HUES6 (cell line): ENCODE results near the gene TMEM269.
"Not testable (repeated sequence)": the region's sequence is repeated elsewhere in the genome, so short reads cannot be mapped to it uniquely, and the experiment has no call there.

ENCODE experiments used
- H3K27ac ChIP-seq: 2 replicates; pipeline ENCODE4 v1.7.0; 2013; ENCODE audit warnings: low read depth, mild to moderate bottlenecking, low read length, inconsistent platforms
- H3K27me3 ChIP-seq: 2 replicates; pipeline ENCODE4 v1.6.1; 2013; ENCODE audit warnings: low read length; ENCODE audit not compliant: control insufficient read depth, insufficient read depth
- H3K36me3 ChIP-seq: 2 replicates; pipeline ENCODE4 v1.6.1; 2013; ENCODE audit warnings: low read length; ENCODE audit not compliant: control insufficient read depth, insufficient read depth
- H3K4me1 ChIP-seq: 2 replicates; pipeline ENCODE4 v1.6.1; 2013; ENCODE audit warnings: low read length; ENCODE audit not compliant: control insufficient read depth, insufficient read depth
- H3K4me3 ChIP-seq: 2 replicates; pipeline ENCODE4 v1.5.1; 2013; ENCODE audit warnings: low read depth, low read length
- H3K9ac ChIP-seq: one replicate; pipeline ENCODE4 v1.6.1; 2013; ENCODE audit warnings: mild to moderate bottlenecking, low read length
- H3K9me3 ChIP-seq: 2 replicates; pipeline ENCODE4 v1.6.1; 2013; ENCODE audit warnings: low read depth, low read length; ENCODE audit not compliant: control insufficient read depth, insufficient read depth

Gene TMEM269

GRCh38 chr1:42748461-42749410 lies 36.1 kb upstream of the TMEM269 start:
- no peak overlapping the region for H3K9ac ChIP-seq
- no peaks in the 10 kb centered on the region for H3K4me1 ChIP-seq
- no peak overlapping the region for H3K4me3 ChIP-seq
- H3K9me3 ChIP-seq = peaks cover 10% of the 10 kb centered on the region; the same call in 1 of the 2 replicates
- H3K36me3 ChIP-seq = peaks cover 70% of the 10 kb centered on the region
- no peaks in the 10 kb centered on the region for H3K27me3 ChIP-seq
- H3K27ac ChIP-seq = no peak overlapping the region

GRCh38 chr1:42750041-42750440 lies 34.8 kb upstream of the TMEM269 start:
- Histone ChIP-seq H3K27ac (no peak overlapping the region), H3K9me3 (peaks cover 10% of the 10 kb centered on the region; the same call in 1 of the 2 replicates), H3K27me3 (no peaks in the 10 kb centered on the region), H3K4me1 (no peaks in the 10 kb centered on the region), H3K36me3 (peaks cover 83% of the 10 kb centered on the region), H3K9ac (no peak overlapping the region), H3K4me3 (no peak overlapping the region)

- H3K4me3 ChIP-seq, H3K4me1 ChIP-seq, H3K9me3 ChIP-seq, H3K27ac ChIP-seq, H3K27me3 ChIP-seq, H3K9ac ChIP-seq: not testable (repeated sequence)
- H3K36me3 ChIP-seq = peaks cover 86% of the 10 kb centered on the region
Observed at GRCh38 chr1:42751511-42752070, 33.2 kb upstream of the TMEM269 start.

DNA sequence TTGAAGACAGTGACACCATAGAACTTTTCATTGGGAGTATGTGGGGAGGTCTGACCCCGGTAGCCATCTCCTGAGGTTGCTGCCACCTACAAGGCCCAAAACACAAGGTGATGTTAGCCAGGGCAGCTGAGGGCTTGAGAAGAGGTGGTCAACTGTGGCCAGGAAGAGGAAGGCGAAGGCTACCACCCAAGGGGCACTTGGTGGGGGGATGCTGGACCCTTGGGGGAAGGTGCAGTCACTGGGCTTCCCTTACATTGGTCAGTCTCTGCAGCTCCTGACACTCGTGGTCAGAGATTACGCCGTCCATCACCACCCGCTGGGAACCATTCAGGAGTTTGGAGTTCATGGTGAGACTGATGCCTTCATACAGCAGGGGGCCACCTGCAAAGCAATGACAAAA lies 32.5 kb upstream of the TMEM269 start:
- no peak overlapping the region for H3K4me3 ChIP-seq
- H3K9me3 ChIP-seq = peaks cover 10% of the 10 kb centered on the region; the same call in 1 of the 2 replicates
- H3K4me1 ChIP-seq = no peaks in the 10 kb centered on the region
- no peak overlapping the region for H3K9ac ChIP-seq
- no peak overlapping the region for H3K27ac ChIP-seq
- peaks cover 85% of the 10 kb centered on the region for H3K36me3 ChIP-seq
- no peaks in the 10 kb centered on the region for H3K27me3 ChIP-seq

GRCh38 chr1:42753070-42753469 lies 31.7 kb upstream of the TMEM269 start:
- Histone ChIP-seq H3K27me3 (no peaks in the 10 kb centered on the region), H3K9ac (no peak overlapping the region), H3K4me3 (no peak overlapping the region), H3K4me1 (no peaks in the 10 kb centered on the region), H3K36me3 (peaks cover 85% of the 10 kb centered on the region), H3K9me3 (peaks cover 10% of the 10 kb centered on the region; the same call in 1 of the 2 replicates), H3K27ac (no peak overlapping the region)

DNA sequence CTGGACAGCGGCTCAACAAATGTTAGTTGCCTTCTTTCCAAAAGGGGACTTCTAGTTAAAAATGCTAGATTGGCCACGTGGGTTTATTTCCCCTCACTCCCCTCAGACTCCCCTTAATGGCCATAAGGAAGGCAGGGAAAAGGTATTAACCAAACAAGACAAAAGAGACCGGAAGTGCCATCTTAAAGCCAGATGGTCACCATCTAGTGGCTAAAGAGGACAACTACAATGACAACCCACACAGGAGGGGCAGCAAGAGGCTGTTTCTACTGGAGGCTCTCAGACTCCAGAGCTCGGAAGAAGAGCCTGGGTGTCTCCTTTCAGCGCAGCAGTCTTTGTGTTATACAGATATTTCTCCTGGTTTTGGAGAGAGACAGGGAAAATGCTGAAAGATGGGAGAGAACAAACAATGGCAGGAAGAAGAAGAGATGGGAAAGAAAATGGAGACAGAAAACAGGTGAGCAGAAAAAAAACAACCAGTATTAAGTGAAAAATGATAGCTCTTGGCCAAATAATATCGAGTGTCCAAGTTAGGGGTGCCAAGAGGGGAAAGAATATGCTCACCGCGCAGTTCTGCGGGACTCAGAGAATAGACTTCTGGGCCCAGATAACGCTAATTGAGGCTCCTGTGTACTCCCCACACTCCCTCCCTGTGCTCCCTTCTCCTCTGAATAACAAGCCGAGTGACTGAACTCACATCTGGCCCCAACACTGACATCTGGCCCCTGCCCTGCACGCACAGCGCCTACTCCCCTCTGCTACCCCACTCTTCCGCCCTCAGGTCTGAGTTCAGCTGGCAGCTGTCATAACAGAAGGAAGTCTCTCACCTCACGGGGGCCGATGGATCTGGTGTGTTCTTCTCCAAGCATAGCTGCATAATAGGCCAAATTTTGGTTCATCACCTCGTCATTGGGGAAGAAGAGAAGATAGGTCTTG lies 27.6 kb upstream of the TMEM269 start:
- H3K9ac ChIP-seq = no peak overlapping the region
- H3K4me3 ChIP-seq = no peak overlapping the region
- no peaks in the 10 kb centered on the region for H3K27me3 ChIP-seq
- no peaks in the 10 kb centered on the region for H3K4me1 ChIP-seq
- peaks cover 2% of the 10 kb centered on the region; the same call in 1 of the 2 replicates for H3K9me3 ChIP-seq
- H3K27ac ChIP-seq = no peak overlapping the region
- peaks cover 75% of the 10 kb centered on the region for H3K36me3 ChIP-seq

- Histone ChIP-seq H3K27me3 (no peaks in the 10 kb centered on the region), H3K4me3 (no peak overlapping the region), H3K9me3 (no peaks in the 10 kb centered on the region), H3K4me1 (no peaks in the 10 kb centered on the region), H3K27ac (no peak overlapping the region), H3K9ac (no peak overlapping the region), H3K36me3 (peaks cover 69% of the 10 kb centered on the region)
Observed at GRCh38 chr1:42757892-42758275, 26.9 kb upstream of the TMEM269 start.

GRCh38 chr1:42758641-42759040 lies 26.1 kb upstream of the TMEM269 start:
- Histone ChIP-seq H3K36me3 (peaks cover 63% of the 10 kb centered on the region), H3K27me3 (no peaks in the 10 kb centered on the region), H3K4me1 (no peaks in the 10 kb centered on the region), H3K9ac (no peak overlapping the region), H3K4me3 (no peak overlapping the region), H3K9me3 (no peaks in the 10 kb centered on the region), H3K27ac (no peak overlapping the region)

- H3K9ac ChIP-seq = no peak overlapping the region
- H3K27me3 ChIP-seq = no peaks in the 10 kb centered on the region
- peaks cover 59% of the 10 kb centered on the region for H3K36me3 ChIP-seq
- no peak overlapping the region for H3K27ac ChIP-seq
- H3K4me1 ChIP-seq = no peaks in the 10 kb centered on the region
- H3K4me3 ChIP-seq = no peak overlapping the region
- no peaks in the 10 kb centered on the region for H3K9me3 ChIP-seq
Observed at GRCh38 chr1:42759114-42759513, 25.7 kb upstream of the TMEM269 start.

DNA sequence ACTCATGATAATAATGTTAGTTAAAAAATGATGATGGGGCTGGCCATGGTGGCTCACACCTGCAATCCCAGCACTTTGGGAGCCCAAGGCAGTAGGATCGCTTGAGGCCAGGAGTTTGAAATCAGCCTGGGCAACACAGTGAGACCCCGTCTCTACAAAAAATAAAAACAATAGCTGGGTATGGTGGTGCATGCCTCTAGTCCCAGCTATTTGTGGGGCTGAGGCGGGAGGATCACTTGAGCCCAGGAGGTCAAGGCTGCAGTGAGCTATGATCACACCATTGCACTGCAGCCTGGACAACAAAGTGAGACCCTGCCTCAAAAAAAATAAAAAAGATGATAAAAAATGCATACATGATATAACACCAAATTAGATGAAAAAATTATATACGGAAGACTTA lies 23.2 kb upstream of the TMEM269 start:
- Histone ChIP-seq H3K27me3 (no peaks in the 10 kb centered on the region), H3K4me1 (peaks cover 5% of the 10 kb centered on the region), H3K27ac (no peak overlapping the region), H3K9ac (no peak overlapping the region), H3K9me3 (no peaks in the 10 kb centered on the region), H3K4me3 (no peak overlapping the region), H3K36me3 (peaks cover 34% of the 10 kb centered on the region)
